ENCODE results near the gene DIAPH3. TPM values are rescaled to one million over a fixed set of nuclear protein-coding genes. Genes with fewer than 3 reads are reported as not detected.
"Not testable (repeated sequence)": the region's sequence is repeated elsewhere in the genome, so short reads cannot be mapped to it uniquely, and the experiment has no call there.

DIAPH3 gene
- total RNA-seq, 1 experiment from 2014 or later = 24.8 TPM

DNA sequence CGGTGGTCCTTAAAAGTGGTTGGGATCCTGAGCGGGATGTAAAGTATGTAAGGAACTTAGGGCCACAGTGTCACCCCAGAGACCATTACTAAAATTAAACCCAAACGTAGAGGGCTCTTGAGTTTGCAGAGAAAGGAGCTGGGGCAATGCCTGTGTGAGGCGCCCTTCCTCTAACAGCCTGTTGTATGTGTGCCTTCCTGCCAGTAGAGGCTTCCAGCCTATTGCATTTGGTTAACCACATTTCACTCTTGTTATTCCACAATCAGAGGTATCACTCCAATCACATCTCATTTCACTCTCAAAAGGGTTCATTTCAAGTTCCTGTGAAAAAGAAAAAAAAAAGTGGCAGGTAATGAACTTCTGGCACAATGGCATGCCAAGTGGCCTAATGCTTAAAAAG, 29.4 kb downstream of the DIAPH3 start:
- Histone ChIP-seq H3K4me3 (no peak overlapping the region), H3K27me3 (no peaks in the 10 kb centered on the region), H3K9me3 (no peaks in the 10 kb centered on the region), H3K36me3 (peaks cover 35% of the 10 kb centered on the region)
- no peak for DNase-seq

DNA sequence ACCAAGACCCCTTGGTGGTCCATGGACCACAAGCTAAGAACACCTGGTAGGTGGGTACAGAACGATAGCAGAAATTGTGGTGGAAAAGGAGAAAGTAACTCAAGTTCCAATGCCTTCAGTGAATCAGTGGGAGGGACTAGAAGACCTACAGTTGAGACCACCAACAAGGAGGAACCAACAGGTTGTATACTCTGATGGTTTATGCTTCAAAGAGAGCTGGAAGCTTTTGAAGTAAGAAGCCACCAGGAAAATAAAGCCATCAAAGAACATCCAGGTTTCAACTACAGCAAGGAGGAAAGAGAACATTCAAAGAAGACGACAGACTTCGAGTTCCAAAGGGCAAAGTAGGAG, 42.4 kb downstream of the DIAPH3 start:
- Histone ChIP-seq H3K4me3 (no peak overlapping the region), H3K9me3 (peaks cover 3% of the 10 kb centered on the region), H3K27me3 (no peaks in the 10 kb centered on the region), H3K36me3 (peaks cover 22% of the 10 kb centered on the region)
- no peak for DNase-seq

- DNase-seq = no peak
- peaks cover 2% of the 10 kb centered on the region; the same call in 1 of the 2 replicates for H3K9me3 ChIP-seq
- no peaks in the 10 kb centered on the region for H3K27me3 ChIP-seq
- H3K36me3 ChIP-seq = peaks cover 23% of the 10 kb centered on the region
- no peak overlapping the region for H3K4me3 ChIP-seq
Observed at GRCh38 chr13:60120617-60121336, 43.0 kb downstream of the DIAPH3 start.

DNA sequence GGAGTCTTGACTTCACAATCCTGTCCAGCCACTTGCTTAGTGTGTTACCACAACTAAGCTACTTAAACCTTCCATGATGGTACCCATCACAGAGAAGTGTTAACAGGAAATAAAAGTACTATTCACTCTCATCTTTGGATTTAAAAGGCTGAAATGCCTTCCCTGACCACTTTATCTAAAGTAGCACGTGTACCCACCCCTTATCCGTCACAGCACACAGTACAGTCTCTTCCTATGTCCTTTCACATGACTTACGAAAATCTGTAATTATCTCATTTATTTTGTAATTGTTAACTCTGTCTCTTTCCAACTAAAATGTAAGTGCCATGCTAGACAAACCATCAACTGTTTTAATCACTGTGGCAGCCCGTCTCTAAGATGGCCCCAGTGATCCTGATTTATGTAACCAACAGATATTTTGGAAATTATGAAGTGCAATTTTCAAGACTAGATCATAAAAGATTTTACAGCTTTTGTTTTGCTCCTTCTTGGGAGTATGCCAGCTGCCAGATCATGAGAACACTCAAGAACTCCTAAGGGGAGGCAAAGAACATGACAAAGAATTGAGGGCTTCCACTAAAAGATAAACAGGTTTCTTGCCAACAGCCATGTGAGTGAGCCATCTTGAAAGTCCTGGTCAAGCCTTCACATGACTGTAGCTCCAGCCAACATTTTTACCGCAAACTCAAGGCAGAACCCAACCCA, 44.9 kb downstream of the DIAPH3 start:
- H3K27me3 ChIP-seq = no peaks in the 10 kb centered on the region
- no peak for DNase-seq
- peaks cover 36% of the 10 kb centered on the region for H3K36me3 ChIP-seq
- H3K4me3 ChIP-seq = no peak overlapping the region
- H3K9me3 ChIP-seq = peaks cover 15% of the 10 kb centered on the region

GRCh38 chr13:60114499-60115028, 49.2 kb downstream of the DIAPH3 start:
- DNase-seq = no peak
- Histone ChIP-seq H3K27me3 (no peaks in the 10 kb centered on the region), H3K9me3 (peaks cover 22% of the 10 kb centered on the region), H3K36me3 (peaks cover 72% of the 10 kb centered on the region), H3K4me3 (no peak overlapping the region)

DNA sequence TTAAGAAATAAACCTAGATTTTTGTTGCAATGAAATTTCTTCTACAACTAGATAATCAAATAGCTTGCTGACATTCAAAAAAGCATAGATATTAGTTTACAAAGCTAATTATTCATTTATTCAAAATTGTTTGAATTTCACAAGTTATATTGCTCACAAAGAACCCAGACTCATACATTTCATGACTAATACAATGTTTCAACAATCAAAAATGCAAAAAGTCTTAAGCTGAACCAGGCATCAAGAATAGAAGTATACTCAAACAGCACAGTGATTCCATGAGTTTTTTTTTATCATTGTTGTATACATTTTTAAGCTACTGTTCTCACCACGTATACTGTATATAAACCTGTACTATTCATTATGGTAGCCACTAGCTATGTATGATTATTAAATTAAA, 51.0 kb downstream of the DIAPH3 start:
- Histone ChIP-seq H3K36me3 (peaks cover 71% of the 10 kb centered on the region), H3K27me3 (no peaks in the 10 kb centered on the region), H3K4me3 (no peak overlapping the region), H3K9me3 (peaks cover 22% of the 10 kb centered on the region)
- no peak for DNase-seq

DNA sequence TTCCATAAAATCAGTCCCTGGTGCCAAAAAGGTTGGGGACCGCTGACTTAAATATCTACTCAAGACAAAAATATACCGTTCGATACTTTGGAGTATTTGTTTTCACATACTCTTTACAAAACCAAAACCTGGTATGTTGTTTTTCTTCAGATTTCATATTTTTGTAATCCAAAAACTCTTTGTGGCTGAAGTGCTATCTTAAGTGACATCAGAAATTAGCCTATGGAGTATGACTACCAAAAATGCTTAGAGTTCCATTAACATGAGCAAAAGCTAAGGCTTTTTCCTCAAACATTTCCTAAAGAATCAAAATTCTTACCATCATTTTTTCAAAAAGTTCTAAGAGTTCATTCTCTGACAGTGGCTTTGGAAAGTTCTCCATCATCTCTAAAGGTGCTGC, 52.0 kb downstream of the DIAPH3 start:
- no peaks in the 10 kb centered on the region for H3K27me3 ChIP-seq
- peaks cover 21% of the 10 kb centered on the region for H3K9me3 ChIP-seq
- DNase-seq = no peak
- H3K36me3 ChIP-seq = peaks cover 74% of the 10 kb centered on the region
- H3K4me3 ChIP-seq = no peak overlapping the region

- Histone ChIP-seq H3K4me3 (no peak overlapping the region), H3K9me3 (peaks cover 11% of the 10 kb centered on the region), H3K36me3 (peaks cover 57% of the 10 kb centered on the region), H3K27me3 (no peaks in the 10 kb centered on the region)
- no peak for DNase-seq
Observed at GRCh38 chr13:60109285-60109684, 54.4 kb downstream of the DIAPH3 start.

DNA sequence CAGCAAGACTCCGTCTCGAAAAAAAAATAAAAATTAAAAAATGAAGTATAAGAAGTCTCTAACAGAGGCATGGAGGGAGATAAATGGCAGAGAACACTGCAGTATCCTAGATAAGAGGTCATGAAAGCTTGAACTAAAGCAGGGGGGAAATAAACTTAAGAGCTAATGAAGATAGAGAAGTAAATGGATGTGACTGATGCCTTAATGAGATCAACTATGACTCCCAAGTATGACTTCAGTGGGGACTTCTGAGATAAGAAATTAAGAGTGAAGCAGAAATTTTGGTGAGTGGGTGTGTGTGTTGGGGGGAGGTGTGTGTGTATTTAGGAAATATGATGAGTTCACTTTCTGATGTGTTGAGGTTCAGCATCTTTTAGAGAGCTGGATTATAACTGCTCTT, 55.1 kb downstream of the DIAPH3 start:
- no peak for DNase-seq
- peaks cover 5% of the 10 kb centered on the region for H3K9me3 ChIP-seq
- no peak overlapping the region for H3K4me3 ChIP-seq
- peaks cover 54% of the 10 kb centered on the region for H3K36me3 ChIP-seq
- H3K27me3 ChIP-seq = no peaks in the 10 kb centered on the region

GRCh38 chr13:60099631-60100420, 63.9 kb downstream of the DIAPH3 start:
- DNase-seq = no peak
- Histone ChIP-seq H3K9me3 (no peaks in the 10 kb centered on the region), H3K27me3 (no peaks in the 10 kb centered on the region), H3K4me3 (no peak overlapping the region), H3K36me3 (peaks cover 12% of the 10 kb centered on the region)

DNA sequence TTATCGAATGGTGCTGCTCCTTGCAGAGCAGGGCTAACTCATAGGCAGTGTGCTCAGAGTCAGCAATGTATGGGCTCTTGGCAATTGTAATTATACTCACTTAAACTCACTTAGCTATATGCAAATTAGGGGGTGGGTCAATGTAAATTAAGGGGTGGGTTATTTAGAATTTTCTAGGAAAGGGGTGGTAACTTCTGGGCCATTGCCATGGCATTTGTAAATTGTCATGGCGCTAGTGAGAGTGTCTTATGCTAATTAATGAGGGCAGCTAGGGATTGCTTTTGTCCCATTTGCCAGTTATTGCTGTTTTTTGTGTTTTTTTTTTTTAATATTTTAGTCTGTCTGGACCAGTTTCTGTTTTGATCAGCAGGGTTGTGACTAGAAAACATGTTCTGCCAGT, 68.4 kb downstream of the DIAPH3 start:
- Histone ChIP-seq H3K36me3 (peaks cover 18% of the 10 kb centered on the region), H3K9me3 (no peaks in the 10 kb centered on the region), H3K4me3 (no peak overlapping the region), H3K27me3 (no peaks in the 10 kb centered on the region)
- no peak for DNase-seq

DNA sequence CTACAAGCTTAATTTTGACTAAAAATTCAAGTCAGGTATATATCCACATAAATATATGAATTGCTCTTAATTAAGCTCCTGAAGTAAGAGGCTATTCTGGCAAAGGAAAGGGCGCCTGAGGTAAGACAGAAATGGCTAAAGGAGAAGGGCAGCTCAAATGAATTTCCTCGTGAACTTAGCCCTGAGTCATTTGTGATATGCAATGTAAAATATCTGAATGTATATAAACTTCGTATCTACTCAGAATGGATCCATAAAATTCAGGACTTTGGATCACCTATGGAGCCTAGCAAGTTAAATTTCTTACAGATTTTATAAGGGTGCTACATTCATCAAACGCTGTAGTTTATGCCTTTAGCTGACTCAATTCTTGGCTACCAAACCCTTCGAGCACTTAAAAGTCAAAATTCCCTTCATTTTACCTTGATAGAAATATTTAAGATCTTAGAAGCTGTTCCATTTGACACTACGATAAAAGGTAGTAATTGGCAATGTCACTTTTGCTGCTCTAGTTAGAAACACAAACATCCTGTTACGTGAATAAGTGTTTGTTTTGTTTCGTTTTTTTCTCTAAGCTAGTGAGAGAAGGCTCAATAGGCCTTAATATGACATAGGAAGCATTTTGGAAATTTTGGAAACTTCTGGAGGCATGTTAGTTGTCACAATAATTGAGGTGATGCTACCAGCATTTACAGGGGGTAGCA, 69.2 kb downstream of the DIAPH3 start:
- Histone ChIP-seq H3K27me3 (no peaks in the 10 kb centered on the region), H3K36me3 (peaks cover 20% of the 10 kb centered on the region), H3K9me3 (no peaks in the 10 kb centered on the region), H3K4me3 (no peak overlapping the region)
- no peak for DNase-seq

GRCh38 chr13:60093425-60094019, 70.2 kb downstream of the DIAPH3 start:
- Histone ChIP-seq H3K9me3 (no peaks in the 10 kb centered on the region), H3K36me3 (peaks cover 20% of the 10 kb centered on the region), H3K27me3 (no peaks in the 10 kb centered on the region), H3K4me3 (no peak overlapping the region)
- DNase-seq = no peak

DNA sequence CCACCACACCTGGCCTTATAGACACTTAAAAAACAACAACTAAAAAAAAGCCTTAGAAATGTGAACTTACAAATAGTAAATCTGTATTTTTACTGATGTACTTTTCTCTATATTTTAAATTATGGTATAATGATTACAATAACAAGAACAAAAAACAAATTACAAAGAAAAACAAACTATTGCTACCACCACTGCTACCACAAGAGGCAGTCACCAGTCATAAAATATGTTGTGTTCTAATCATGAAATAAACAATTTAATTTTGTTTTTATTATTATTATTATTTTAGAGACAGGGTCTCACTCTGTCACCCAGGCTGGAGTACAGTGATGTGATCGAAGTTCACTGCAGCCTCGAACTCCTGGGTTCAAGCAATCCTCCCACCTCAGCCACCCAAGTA, 72.2 kb downstream of the DIAPH3 start:
- no peak for DNase-seq
- peaks cover 20% of the 10 kb centered on the region for H3K36me3 ChIP-seq
- H3K27me3 ChIP-seq = no peaks in the 10 kb centered on the region
- H3K9me3 ChIP-seq = no peaks in the 10 kb centered on the region
- no peak overlapping the region for H3K4me3 ChIP-seq

DNA sequence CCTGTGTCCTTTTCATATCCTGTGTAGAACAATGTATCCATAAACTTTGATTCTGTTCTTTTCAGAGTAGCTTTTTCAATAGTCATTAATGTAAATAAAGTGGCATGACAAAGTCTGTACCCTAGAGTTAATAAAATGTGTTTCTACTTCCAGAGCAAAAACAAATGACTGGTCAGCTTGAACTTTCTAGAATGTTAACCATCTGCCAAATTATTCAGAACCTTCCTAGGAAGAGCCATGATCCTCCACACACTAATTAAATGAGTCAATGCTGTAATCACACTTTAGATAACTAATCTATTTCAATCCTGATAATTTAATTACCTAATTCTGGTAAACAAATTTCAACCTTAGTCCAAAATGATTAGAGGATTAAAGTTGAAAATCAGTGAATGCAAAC, 73.2 kb downstream of the DIAPH3 start:
- Histone ChIP-seq H3K27me3 (no peaks in the 10 kb centered on the region), H3K9me3 (no peaks in the 10 kb centered on the region), H3K36me3 (peaks cover 17% of the 10 kb centered on the region), H3K4me3 (no peak overlapping the region)
- DNase-seq = no peak

DNA sequence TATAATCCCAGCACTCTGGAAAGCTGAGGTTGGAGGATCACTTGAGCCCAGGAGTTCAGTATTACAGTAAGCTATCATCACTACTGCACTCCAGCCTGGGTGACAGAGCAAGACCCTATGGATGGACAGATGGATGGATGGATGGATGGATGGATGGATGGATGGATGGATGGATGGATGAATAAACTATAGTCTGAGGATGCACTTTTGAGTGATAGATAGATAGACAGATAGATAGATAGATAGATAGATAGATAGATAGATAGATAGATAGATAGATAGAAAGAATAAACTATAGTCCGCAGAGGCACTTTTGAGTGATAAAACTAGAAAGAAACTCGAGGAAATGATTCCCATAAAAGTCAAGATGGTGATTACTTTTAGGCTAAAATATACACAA, 79.9 kb downstream of the DIAPH3 start:
- not testable (repeated sequence) for H3K36me3 ChIP-seq, H3K4me3 ChIP-seq

More for the DNA sequence above, 79.9 kb downstream of the DIAPH3 start:
- not testable (repeated sequence) for H3K9me3 ChIP-seq, DNase-seq, H3K27me3 ChIP-seq

All from MG63 (cell line).